Smooth muscle cell (in vitro differentiated cells): ENCODE measurements around the gene GAS2L2. TPM values are rescaled to one million over a fixed set of nuclear protein-coding genes. Genes with fewer than 3 reads are reported as not detected.

Experiments used
- DNase-seq: peaks from one replicate; lab custom pipeline; 2025; ENCODE audit not compliant: unreplicated experiment; lab: John Stamatoyannopoulos, UW
- H2AFZ ChIP-seq: fragments of 200-600 bp; sonication (generic); 2 replicates; pipeline ENCODE4 v1.6.0; 2016; ENCODE audit warnings: antibody characterized with exemption, low read depth, mild to moderate bottlenecking
- H3F3A ChIP-seq: fragments of 200-600 bp; sonication (generic); 2 replicates; pipeline ENCODE4 v1.6.0; 2017; ENCODE audit warnings: antibody characterized with exemption, low read depth
- H3K27ac ChIP-seq: fragments of 200-600 bp; sonication (generic); 2 replicates; pipeline ENCODE4 v1.5.1; 2016; ENCODE audit warnings: low read depth, mild to moderate bottlenecking
- H3K27me3 ChIP-seq: fragments of 200-600 bp; sonication (generic); 2 replicates; pipeline ENCODE4 v1.6.1; 2016; ENCODE audit warnings: low read depth, mild to moderate bottlenecking
- H3K36me3 ChIP-seq: fragments of 200-600 bp; sonication (generic); 2 replicates; pipeline ENCODE4 v1.5.1; 2016; ENCODE audit warnings: low read depth
- H3K4me1 ChIP-seq: fragments of 200-600 bp; sonication (generic); 2 replicates; pipeline ENCODE4 v1.5.1; 2016; ENCODE audit warnings: low read depth
- H3K4me2 ChIP-seq: fragments of 200-600 bp; sonication (generic); 2 replicates; pipeline ENCODE4 v1.6.0; 2016; ENCODE audit warnings: mild to moderate bottlenecking
- H3K4me3 ChIP-seq: fragments of 200-600 bp; sonication (generic); 2 replicates; pipeline ENCODE4 v1.5.1; 2016; ENCODE audit warnings: mild to moderate bottlenecking
- H3K79me2 ChIP-seq: fragments of 200-600 bp; sonication (generic); 2 replicates; pipeline ENCODE4 v1.6.0; 2016; ENCODE audit warnings: low read depth, mild to moderate bottlenecking
- H3K9ac ChIP-seq: fragments of 200-600 bp; sonication (generic); 2 replicates; pipeline ENCODE4 v1.6.0; 2016; ENCODE audit warnings: low read depth
- H3K9me3 ChIP-seq: fragments of 200-600 bp; sonication (generic); replicated peaks from 2 replicates; pipeline ENCODE4 v1.5.1; 2016; ENCODE audit warnings: low read depth
- H4K20me1 ChIP-seq: fragments of 200-600 bp; sonication (generic); 2 replicates; pipeline ENCODE4 v1.6.0; 2016; ENCODE audit warnings: low read depth
- WGBS: methylation state at CpG from one replicate; pipeline ENCODE4 v1.1.7; 2016; ENCODE audit warnings: low lambda C conversion rate; 5-methylcytosine and 5-hydroxymethylcytosine counted together
- polyA plus RNA-seq: library from polyadenylated mRNA; unstranded; fragments of >200 nt; fragmentation: Nextera tagmentation; extraction: Ambion mirVana; gene quantifications from 2 replicates; pipeline ENCODE4 v1.2.1, GENCODE V29; 2016
- total RNA-seq: library from RNA; depleted of rRNA; stranded (reverse); fragments of >200 nt; gene quantifications from 2 replicates; pipeline ENCODE4 v1.2.3, GENCODE V29; 2014
- TF ChIP-seq, protein P1 (sequence below): fragments of 200-600 bp; sonication (generic); IDR thresholded peaks from 2 replicates; pipeline ENCODE4 v1.5.1; 2017; ENCODE audit warnings: borderline replicate concordance, mild to moderate bottlenecking, antibody characterized with exemption; ENCODE audit not compliant: insufficient read depth, poor library complexity, severe bottlenecking

GAS2L2 gene
- total and polyA plus RNA-seq, 2 experiments from 2014 or later = not detected

DNA sequence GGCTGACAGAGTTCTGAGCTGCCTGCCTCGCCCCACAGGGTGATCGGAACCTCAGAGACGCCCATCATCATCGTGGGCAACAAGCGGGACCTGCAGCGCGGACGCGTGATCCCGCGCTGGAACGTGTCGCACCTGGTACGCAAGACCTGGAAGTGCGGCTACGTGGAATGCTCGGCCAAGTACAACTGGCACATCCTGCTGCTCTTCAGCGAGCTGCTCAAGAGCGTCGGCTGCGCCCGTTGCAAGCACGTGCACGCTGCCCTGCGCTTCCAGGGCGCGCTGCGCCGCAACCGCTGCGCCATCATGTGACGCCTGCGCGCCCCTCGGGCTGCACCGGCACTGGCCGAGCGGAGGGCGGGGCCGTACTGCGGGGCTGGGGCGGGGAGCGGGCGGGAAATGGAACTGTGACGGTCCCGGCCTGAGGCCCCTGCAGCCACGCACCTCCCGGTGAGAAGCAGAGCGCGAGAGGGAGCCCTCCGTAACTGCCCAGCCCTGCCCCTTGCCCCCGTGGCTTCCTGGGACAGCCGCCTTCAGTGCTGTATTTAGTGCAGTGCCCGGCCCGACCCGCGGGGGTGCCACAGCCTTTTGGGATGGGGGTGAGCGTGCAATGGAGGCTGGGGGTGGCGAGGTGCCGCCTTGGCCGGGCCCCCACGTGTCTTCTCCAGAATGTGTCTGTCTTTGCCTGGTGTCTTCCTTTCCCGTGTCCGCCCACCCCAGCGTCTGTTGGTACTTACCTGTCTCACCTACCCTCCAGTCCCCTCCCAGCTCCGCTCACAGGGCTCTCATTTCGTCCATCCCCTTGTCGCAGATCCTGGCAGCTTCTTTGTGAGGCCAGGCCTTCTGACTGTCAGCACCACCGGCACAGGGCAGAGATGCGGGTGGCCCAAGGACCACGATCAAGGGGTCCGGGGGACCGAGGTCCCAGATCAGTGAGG, 11.8 kb downstream of the GAS2L2 start:
- Histone ChIP-seq H4K20me1 (no peaks in the 10 kb centered on the region), H3K9me3 (no peaks in the 10 kb centered on the region), H3K36me3 (no peaks in the 10 kb centered on the region), H3K79me2 (no peaks in the 10 kb centered on the region), H3F3A (no peaks in the 10 kb centered on the region), H3K27me3 (peaks cover 16% of the 10 kb centered on the region), H3K9ac (no peak overlapping the region), H3K27ac (no peak overlapping the region), H3K4me3 (peak overlapping the region; percentile 21), H3K4me2 (peak overlapping the region; percentile 57), H2AFZ (no peak overlapping the region), H3K4me1 (no peaks in the 10 kb centered on the region)
- WGBS = 36% methylated on average over 72 of the region's 73 CpGs
- no peak for DNase-seq
- TF ChIP-seq, protein P1, sequence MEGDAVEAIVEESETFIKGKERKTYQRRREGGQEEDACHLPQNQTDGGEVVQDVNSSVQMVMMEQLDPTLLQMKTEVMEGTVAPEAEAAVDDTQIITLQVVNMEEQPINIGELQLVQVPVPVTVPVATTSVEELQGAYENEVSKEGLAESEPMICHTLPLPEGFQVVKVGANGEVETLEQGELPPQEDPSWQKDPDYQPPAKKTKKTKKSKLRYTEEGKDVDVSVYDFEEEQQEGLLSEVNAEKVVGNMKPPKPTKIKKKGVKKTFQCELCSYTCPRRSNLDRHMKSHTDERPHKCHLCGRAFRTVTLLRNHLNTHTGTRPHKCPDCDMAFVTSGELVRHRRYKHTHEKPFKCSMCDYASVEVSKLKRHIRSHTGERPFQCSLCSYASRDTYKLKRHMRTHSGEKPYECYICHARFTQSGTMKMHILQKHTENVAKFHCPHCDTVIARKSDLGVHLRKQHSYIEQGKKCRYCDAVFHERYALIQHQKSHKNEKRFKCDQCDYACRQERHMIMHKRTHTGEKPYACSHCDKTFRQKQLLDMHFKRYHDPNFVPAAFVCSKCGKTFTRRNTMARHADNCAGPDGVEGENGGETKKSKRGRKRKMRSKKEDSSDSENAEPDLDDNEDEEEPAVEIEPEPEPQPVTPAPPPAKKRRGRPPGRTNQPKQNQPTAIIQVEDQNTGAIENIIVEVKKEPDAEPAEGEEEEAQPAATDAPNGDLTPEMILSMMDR = no peak

DNA sequence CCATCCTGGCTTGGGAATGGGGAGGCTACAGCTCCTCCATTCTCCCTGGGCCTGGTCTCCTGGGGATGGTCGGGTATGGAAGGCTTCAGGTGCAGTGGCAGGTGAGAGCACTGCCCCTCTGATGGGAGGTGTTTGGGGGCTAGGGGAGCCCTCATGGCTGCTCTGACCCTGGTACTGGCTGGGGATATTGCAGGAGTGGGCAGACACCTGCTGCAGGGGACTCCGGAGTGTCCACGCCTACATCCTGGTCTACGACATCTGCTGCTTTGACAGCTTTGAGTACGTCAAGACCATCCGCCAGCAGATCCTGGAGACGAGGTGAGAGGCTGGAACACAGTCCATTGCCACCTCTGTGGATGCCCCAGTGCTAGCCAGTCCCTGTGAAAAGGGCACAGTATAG, 12.8 kb downstream of the GAS2L2 start:
- no peak overlapping the region for H3K4me3 ChIP-seq
- no peaks in the 10 kb centered on the region for H3F3A ChIP-seq
- H3K36me3 ChIP-seq = no peaks in the 10 kb centered on the region
- no peaks in the 10 kb centered on the region for H4K20me1 ChIP-seq
- H3K4me2 ChIP-seq = no peak overlapping the region
- H3K9me3 ChIP-seq = no peaks in the 10 kb centered on the region
- H3K79me2 ChIP-seq = no peaks in the 10 kb centered on the region
- no peak overlapping the region for H3K9ac ChIP-seq
- H3K4me1 ChIP-seq = no peaks in the 10 kb centered on the region
- TF ChIP-seq, protein P1 = no peak
- no peak overlapping the region for H3K27ac ChIP-seq
- peaks cover 16% of the 10 kb centered on the region for H3K27me3 ChIP-seq
- WGBS = 95% methylated on average over 7 of the region's 7 CpGs
- DNase-seq = no peak
- H2AFZ ChIP-seq = no peak overlapping the region

DNA sequence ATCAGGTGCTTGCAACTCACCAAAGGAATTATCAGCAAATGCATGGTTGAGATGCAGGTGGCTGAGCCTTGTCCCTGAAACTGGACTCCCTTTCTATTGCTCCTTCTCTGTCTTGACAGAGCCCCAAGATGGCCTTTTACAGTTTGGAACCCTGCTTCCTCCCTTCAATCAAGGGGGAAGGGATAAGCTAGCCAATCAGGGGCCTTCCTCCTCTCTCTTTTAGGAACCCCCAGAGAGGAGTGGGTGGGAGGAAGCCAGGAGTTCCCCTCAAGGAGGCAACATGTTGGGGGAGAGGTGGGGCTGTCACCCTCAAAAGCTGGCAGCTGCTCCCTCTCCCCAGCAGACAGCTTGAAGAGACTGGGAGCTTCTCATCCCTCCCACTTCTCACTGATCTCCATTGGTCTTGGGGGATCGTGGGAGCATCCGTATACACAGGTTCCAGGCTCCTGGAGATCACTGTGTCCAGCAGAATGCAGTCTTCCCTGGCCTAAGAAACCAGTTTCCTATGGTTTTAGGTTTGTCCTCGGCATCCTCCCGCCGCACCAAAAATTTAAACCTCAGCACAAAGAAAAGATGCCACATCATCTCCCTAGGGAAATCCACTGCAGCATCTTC, 14.4 kb downstream of the GAS2L2 start:
- Histone ChIP-seq H3K9ac (no peak overlapping the region), H3K27ac (no peak overlapping the region), H3K4me1 (no peaks in the 10 kb centered on the region), H3K27me3 (peaks cover 16% of the 10 kb centered on the region), H3K36me3 (no peaks in the 10 kb centered on the region), H3K9me3 (no peaks in the 10 kb centered on the region), H4K20me1 (no peaks in the 10 kb centered on the region), H3K4me2 (no peak overlapping the region), H2AFZ (no peak overlapping the region), H3K4me3 (no peak overlapping the region), H3K79me2 (no peaks in the 10 kb centered on the region), H3F3A (no peaks in the 10 kb centered on the region)
- TF ChIP-seq, protein P1 = no peak
- WGBS = 92% methylated on average over 5 of the region's 5 CpGs
- DNase-seq = no peak
